HG02870 (cell line): Measurements from ENCODE around the gene ITGB8.

Experiments
- ATAC-seq: cut with Tn5 transposase; IDR thresholded peaks from one replicate; pipeline ENCODE4 v1.9.1; 2021; ENCODE audit warnings: mild to moderate bottlenecking, moderate library complexity; ENCODE audit not compliant: unreplicated experiment

The ITGB8 gene

GRCh38 chr7:20449176-20449575 is 118.5 kb downstream of the ITGB8 start:
- no peak for ATAC-seq

DNA sequence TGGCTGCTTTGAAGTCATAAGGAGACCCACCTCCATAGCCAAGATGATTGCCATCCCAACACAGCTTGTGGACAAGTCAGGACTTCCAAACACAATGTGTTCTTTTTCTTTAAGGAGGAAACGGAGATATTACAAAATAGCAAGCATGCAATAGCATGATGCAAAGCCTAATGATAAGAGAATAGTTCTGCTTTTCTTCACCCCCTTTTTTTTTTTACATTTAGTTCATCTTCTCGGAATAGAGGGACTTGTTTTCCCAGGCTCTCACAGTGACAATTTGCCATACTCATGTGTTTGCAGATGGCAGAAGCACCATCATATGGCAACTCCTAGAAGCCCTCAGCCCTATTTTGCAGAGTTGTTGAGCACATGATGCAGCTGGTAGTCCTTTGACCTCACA is 119.8 kb downstream of the ITGB8 start:
- ATAC-seq: no peak

- no peak for ATAC-seq
These were observed 123.5 kb downstream of the ITGB8 start for GRCh38 chr7:20454202-20454601.

DNA sequence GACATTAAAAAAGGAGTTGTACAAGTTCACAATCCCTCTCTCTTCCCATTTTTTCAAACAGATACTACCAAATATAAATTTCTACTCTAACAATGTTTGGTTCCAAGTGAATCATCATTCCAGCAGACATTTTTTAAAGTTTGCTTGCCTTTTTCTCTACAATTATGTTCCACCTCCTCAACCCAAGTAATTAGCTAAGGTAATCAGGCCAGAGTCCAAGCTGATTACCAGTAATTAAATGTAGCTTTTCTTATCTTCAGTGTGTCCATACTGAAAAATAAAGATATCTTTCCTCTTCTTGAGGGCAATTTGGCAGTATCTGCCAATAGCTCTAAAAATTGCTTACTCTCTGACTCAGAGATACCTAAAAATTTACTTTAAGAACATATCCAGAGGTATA is 126.0 kb downstream of the ITGB8 start:
- ATAC-seq: no peak

DNA sequence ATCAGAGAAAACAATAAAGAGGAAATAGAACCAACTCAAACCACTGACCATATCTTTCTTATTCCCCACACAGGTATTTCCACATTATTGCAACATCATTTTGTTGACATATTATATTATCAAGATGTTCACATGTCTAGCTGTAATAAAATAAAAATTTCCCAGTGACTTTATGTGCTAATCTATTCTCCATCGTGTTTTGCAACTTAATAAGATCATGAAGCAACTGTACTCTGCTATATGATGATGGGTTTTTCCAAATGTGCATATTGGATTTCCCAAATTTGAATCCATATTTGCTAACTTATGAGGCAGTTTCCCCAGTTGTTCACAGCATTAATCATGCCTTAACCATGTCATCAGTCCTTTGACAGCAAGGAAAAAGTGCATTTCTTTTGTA is 127.8 kb downstream of the ITGB8 start:
- ATAC-seq: no peak

DNA sequence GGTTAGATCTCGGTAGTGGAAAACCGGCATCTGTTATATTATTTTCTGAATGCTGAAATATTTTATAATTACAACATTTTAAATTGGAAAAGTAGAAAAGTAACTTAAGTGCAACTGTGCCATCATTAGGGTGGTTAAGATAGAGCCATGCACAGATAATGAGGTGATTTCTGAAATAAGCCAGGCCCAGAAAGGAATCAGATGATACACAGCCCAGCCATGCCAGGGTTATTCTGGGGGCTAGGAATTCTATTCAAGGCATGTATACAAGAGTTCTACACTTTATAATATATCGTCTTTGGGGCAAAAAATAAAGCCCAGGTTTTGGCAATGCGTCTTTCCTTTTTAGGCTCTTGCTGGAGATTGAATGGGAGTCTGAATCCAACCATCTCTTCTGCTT is 128.7 kb downstream of the ITGB8 start:
- ATAC-seq: no peak

- ATAC-seq: no peak
These were observed 134.2 kb downstream of the ITGB8 start for GRCh38 chr7:20464891-20465290.
